GM19372 (cell line): ENCODE results near the gene CIAO1.
"Not testable (repeated sequence)": the region's sequence is repeated elsewhere in the genome, so short reads cannot be mapped to it uniquely, and the experiment has no call there.

Experiments used
- ATAC-seq: cut with Tn5 transposase; IDR thresholded peaks from one replicate; pipeline ENCODE4 v1.9.1; 2021; ENCODE audit warnings: mild to moderate bottlenecking, low read depth, moderate library complexity; ENCODE audit not compliant: unreplicated experiment

Gene CIAO1

GRCh38 chr2:96248624-96249023, 17.4 kb upstream of the CIAO1 start:
- no peak for ATAC-seq

GRCh38 chr2:96249654-96250053, 16.4 kb upstream of the CIAO1 start:
- ATAC-seq: no peak

- no peak for ATAC-seq
Measured at GRCh38 chr2:96250188-96250587, 15.8 kb upstream of the CIAO1 start.

GRCh38 chr2:96251721-96252292, 14.2 kb upstream of the CIAO1 start:
- no peak for ATAC-seq

GRCh38 chr2:96252526-96252925, 13.5 kb upstream of the CIAO1 start:
- ATAC-seq: no peak

GRCh38 chr2:96253006-96253405, 13.0 kb upstream of the CIAO1 start:
- no peak for ATAC-seq

- ATAC-seq: no peak
Measured at GRCh38 chr2:96254571-96254970, 11.5 kb upstream of the CIAO1 start.

GRCh38 chr2:96256611-96257113, 9.4 kb upstream of the CIAO1 start:
- ATAC-seq: no peak

- not testable (repeated sequence) for ATAC-seq
Measured at GRCh38 chr2:96257744-96258143, 8.3 kb upstream of the CIAO1 start.

- ATAC-seq: no peak
Measured at GRCh38 chr2:96258166-96259022, 7.6 kb upstream of the CIAO1 start.

GRCh38 chr2:96259497-96259921, 6.5 kb upstream of the CIAO1 start:
- no peak for ATAC-seq

- no peak for ATAC-seq
Measured at GRCh38 chr2:96260387-96261260, 5.4 kb upstream of the CIAO1 start.

GRCh38 chr2:96261328-96262003, 4.6 kb upstream of the CIAO1 start:
- no peak for ATAC-seq

- ATAC-seq: no peak
Measured at GRCh38 chr2:96262306-96262705, 3.7 kb upstream of the CIAO1 start.

GRCh38 chr2:96264086-96264485, 1.9 kb upstream of the CIAO1 start:
- ATAC-seq: no peak

GRCh38 chr2:96264656-96265348, 1.2 kb upstream of the CIAO1 start:
- ATAC-seq: no peak

GRCh38 chr2:96265349-96265839, 631 bp upstream of the CIAO1 start:
- peak; percentile 10 for ATAC-seq

GRCh38 chr2:96267159-96267971, 1.3 kb downstream of the CIAO1 start:
- ATAC-seq: no peak

- no peak for ATAC-seq
Measured at GRCh38 chr2:96271995-96272394, 6.0 kb downstream of the CIAO1 start.
